ENCODE measurements around the gene FRA10AC1. TPM values are rescaled to one million over a fixed set of nuclear protein-coding genes. Genes with fewer than 3 reads are reported as not detected.
"Not testable (repeated sequence)": the region's sequence is repeated elsewhere in the genome, so short reads cannot be mapped to it uniquely, and the experiment has no call there.

The FRA10AC1 gene
- total and polyA plus RNA-seq, 10 donors = 9.9 to 99.5 (median 18.8) TPM

DNA sequence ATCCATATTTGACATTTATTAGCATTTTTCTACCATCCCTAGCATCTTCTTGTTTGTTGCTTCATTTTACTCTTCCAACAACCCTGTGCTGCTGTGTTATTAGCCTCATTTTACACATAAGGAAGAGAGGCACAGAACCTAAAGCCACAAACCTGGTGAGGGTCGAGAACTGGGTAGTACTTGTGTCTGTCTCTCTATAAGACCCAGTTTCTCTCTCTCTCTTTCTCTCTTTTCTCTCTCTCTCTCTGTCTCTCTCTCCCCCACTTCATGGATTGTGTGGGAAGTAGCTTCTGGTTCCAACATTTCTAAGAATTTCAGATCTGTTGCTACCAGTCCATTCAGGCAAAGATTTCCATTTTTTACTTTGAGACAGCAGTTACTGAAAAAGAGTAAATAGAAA is 1.4 kb upstream of the FRA10AC1 start:
- WGBS, 5 donors = 46 to 75% (median 61%) methylated on average over 1 of the region's 1 CpG
- no peak for TF ChIP-seq POLR2A (IDR thresholded peaks at IDR 0.05)
- TF ChIP-seq, protein P1, sequence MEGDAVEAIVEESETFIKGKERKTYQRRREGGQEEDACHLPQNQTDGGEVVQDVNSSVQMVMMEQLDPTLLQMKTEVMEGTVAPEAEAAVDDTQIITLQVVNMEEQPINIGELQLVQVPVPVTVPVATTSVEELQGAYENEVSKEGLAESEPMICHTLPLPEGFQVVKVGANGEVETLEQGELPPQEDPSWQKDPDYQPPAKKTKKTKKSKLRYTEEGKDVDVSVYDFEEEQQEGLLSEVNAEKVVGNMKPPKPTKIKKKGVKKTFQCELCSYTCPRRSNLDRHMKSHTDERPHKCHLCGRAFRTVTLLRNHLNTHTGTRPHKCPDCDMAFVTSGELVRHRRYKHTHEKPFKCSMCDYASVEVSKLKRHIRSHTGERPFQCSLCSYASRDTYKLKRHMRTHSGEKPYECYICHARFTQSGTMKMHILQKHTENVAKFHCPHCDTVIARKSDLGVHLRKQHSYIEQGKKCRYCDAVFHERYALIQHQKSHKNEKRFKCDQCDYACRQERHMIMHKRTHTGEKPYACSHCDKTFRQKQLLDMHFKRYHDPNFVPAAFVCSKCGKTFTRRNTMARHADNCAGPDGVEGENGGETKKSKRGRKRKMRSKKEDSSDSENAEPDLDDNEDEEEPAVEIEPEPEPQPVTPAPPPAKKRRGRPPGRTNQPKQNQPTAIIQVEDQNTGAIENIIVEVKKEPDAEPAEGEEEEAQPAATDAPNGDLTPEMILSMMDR (IDR thresholded peaks at IDR 0.05 in 8 of 11, conservative IDR thresholded peaks at IDR 0.05 in 3 of 11) = no peak
- TF ChIP-seq POLR2AphosphoS5 (IDR thresholded peaks at IDR 0.05) = no peak
- peak overlapping the region in 2 of 8 donors; percentile 68 to 74 for H3K4me3 ChIP-seq
- H3K4me1 ChIP-seq = peaks cover 14 to 48% (median 34%) of the 10 kb centered on the region in 6 donors
- intact Hi-C loops (cut with DNase I; ENCODE audit: low total_unique reads) = loop anchor here (5.0 kb wide), 1 partner anchor 113 kb away; no protein-coding TSS in a partner anchor
- H3K9me3 ChIP-seq = no peaks in the 10 kb centered on the region
- H3K27me3 ChIP-seq (replicated peaks in 1 of 7) = no peaks in the 10 kb centered on the region
- peak overlapping the region in 1 of 8 donors; percentile 85 for H3K27ac ChIP-seq
- peaks cover 0 to 11% (median 8%) of the 10 kb centered on the region in 6 donors for H3K36me3 ChIP-seq
- DNase-seq = no peak

DNA sequence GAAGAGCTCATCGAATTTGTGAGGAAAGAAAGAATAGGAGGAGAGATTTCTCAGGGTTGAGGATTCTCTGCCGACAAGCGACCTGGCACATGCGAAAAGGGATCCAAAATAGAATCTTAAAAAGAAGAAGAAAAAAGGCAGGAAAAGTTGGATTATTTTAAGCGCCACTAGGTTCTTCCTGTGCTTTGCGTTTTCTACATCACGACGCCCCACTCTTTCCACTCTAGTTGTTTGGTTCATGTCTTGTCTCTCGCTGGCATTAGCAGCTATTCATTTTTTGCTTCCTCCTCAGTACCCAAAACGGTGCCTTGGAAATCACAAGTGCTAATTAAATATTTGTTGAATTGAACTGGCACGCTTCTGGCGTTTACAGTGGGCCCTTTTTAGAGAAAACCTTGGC is 674 bp upstream of the FRA10AC1 start:
- intact Hi-C loops (cut with DNase I; ENCODE audit: low total_unique reads) = loop anchor here (5.0 kb wide), 1 partner anchor 114 kb away; no protein-coding TSS in a partner anchor
- no peak for TF ChIP-seq POLR2A (IDR thresholded peaks at IDR 0.05)
- H3K36me3 ChIP-seq = peaks cover 0 to 19% (median 13%) of the 10 kb centered on the region in 6 donors
- peaks cover 14 to 51% (median 35%) of the 10 kb centered on the region in 6 donors for H3K4me1 ChIP-seq
- DNase-seq = no peak
- peak overlapping the region; percentile 49 to 74 (median 64) for H3K4me3 ChIP-seq
- no peaks in the 10 kb centered on the region for H3K27me3 ChIP-seq (replicated peaks in 1 of 7)
- H3K9me3 ChIP-seq = no peaks in the 10 kb centered on the region
- peak overlapping the region; percentile 70 to 89 (median 85) for H3K27ac ChIP-seq
- WGBS, 5 donors = 1 to 4% (median 2%) methylated on average over 12 of the region's 12 CpGs

DNA sequence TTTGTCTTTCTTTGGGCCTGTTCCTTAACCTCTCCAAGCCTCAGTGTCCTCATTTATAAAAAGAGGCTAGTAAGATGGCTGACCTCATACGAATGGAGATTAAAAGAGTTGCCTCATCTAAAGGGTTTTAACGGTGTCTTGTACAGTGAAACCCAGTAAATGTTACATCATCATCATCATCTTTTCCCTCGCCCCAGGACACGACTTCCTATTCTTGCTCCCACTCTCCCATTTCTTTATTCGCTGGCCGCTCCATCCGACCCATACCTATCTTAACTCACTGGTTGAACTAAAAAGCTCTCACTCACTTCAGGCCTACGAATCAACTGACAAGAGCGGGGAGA is 554 bp downstream of the FRA10AC1 start:
- intact Hi-C loops (cut with DNase I; ENCODE audit: low total_unique reads) = loop anchor here (5.0 kb wide), 1 partner anchor 115 kb away; no protein-coding TSS in a partner anchor
- peaks cover 14 to 60% (median 35%) of the 10 kb centered on the region in 6 donors for H3K4me1 ChIP-seq
- WGBS, 5 donors = 0 to 1% (median 1%) methylated on average over 9 of the region's 9 CpGs
- no peak for TF ChIP-seq POLR2AphosphoS5 (IDR thresholded peaks at IDR 0.05)
- TF ChIP-seq, protein P1 (IDR thresholded peaks at IDR 0.05 in 8 of 11, conservative IDR thresholded peaks at IDR 0.05 in 3 of 11) = no peak
- peak overlapping the region; percentile 49 to 74 (median 64) for H3K4me3 ChIP-seq
- no peak for DNase-seq
- peak overlapping the region; percentile 70 to 89 (median 85) for H3K27ac ChIP-seq
- peaks cover 0 to 31% (median 22%) of the 10 kb centered on the region in 6 donors for H3K36me3 ChIP-seq
- H3K27me3 ChIP-seq (replicated peaks in 1 of 7) = no peaks in the 10 kb centered on the region
- no peaks in the 10 kb centered on the region for H3K9me3 ChIP-seq

DNA sequence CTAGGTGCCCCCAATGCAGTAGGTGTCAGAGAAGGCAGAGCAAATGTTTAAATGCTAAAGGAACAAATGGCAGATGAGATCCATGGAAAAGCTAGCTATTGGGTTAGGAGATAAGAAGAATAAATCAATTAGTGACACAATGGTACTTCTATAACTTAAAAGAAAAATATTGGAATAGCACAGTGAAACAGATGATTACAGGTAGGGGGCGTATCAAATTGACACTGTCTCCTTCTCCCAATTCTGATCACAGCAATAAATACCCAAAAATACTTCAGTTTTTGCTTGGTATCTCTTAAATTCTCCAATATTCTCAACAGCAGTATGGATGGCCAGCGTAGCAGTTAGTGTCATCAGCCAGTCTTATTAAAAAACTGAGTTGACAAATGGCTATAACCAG is 5.2 kb downstream of the FRA10AC1 start:
- TF ChIP-seq, protein P1 (IDR thresholded peaks at IDR 0.05 in 8 of 11, conservative IDR thresholded peaks at IDR 0.05 in 3 of 11) = no peak
- TF ChIP-seq POLR2A (IDR thresholded peaks at IDR 0.05) = no peak
- no peak for TF ChIP-seq POLR2AphosphoS5 (IDR thresholded peaks at IDR 0.05)
- intact Hi-C loops (cut with DNase I; ENCODE audit: low total_unique reads) = no loop called here

DNA sequence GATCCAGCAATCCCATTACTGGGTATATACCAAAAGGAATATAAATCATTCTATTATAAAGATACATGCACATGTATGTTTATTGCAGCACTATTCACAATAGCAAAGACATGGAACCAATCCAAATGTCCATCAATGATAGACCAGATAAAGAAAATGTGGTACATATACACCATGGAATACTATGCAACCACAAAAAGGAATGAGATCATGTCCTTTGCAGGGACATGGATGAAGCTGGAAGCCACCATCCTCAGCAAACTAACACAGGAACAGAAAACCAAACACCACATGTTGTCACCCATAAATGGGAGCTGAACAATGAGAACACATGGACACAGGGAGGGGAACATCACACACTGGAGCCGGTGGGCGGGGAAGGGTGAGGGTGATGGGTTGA is 5.8 kb downstream of the FRA10AC1 start:
- H3K36me3 ChIP-seq = peaks cover 0 to 81% (median 65%) of the 10 kb centered on the region in 6 donors
- H3K4me1 ChIP-seq = peaks cover 3 to 43% (median 18%) of the 10 kb centered on the region in 6 donors

More for the DNA sequence above, 5.2 kb downstream of the FRA10AC1 start:
- Histone ChIP-seq H3K36me3 (peaks cover 0 to 75% (median 59%) of the 10 kb centered on the region in 6 donors), H3K4me1 (peaks cover 6 to 48% (median 22%) of the 10 kb centered on the region in 6 donors), H3K4me3 (no peak overlapping the region), H3K27me3 (replicated peaks in 1 of 7) (no peaks in the 10 kb centered on the region), H3K9me3 (no peaks in the 10 kb centered on the region), H3K27ac (no peak overlapping the region)
- no peak for DNase-seq
- WGBS, 5 donors = 88 to 95% (median 94%) methylated on average over 2 of the region's 2 CpGs

More for the DNA sequence above, 5.8 kb downstream of the FRA10AC1 start:
- H3K9me3 ChIP-seq; intact Hi-C loops (cut with DNase I; ENCODE audit: low total_unique reads); H3K27me3 ChIP-seq (replicated peaks in 1 of 7); H3K4me3 ChIP-seq; DNase-seq; H3K27ac ChIP-seq: not testable (repeated sequence)
- 94 to 100% (median 98%) methylated on average over 2 of the region's 2 CpGs for WGBS, 5 donors
